HG03432 (cell line): ENCODE data around the gene EDNRA.
A peak's percentile ranks its signal among the peaks of the same experiment; 100 is the strongest.

Experiments used
- ATAC-seq: cut with Tn5 transposase; IDR thresholded peaks from one replicate; pipeline ENCODE4 v1.9.1; 2021; ENCODE audit warnings: mild to moderate bottlenecking, moderate library complexity; ENCODE audit not compliant: unreplicated experiment

Gene EDNRA

GRCh38 chr4:147538711-147539110 lies 57.8 kb downstream of the EDNRA start:
- ATAC-seq: no peak

- ATAC-seq: no peak
Measured at GRCh38 chr4:147539959-147540358, 59.1 kb downstream of the EDNRA start.

GRCh38 chr4:147542229-147542990 lies 61.5 kb downstream of the EDNRA start:
- ATAC-seq: no peak

GRCh38 chr4:147543034-147543433 lies 62.1 kb downstream of the EDNRA start:
- ATAC-seq: no peak

- ATAC-seq: no peak
Measured at GRCh38 chr4:147546349-147546748, 65.5 kb downstream of the EDNRA start.

GRCh38 chr4:147547314-147548056 lies 66.6 kb downstream of the EDNRA start:
- peak; percentile 36 for ATAC-seq

GRCh38 chr4:147548256-147548655 lies 67.4 kb downstream of the EDNRA start:
- no peak for ATAC-seq

- ATAC-seq: peak; percentile 81
Measured at GRCh38 chr4:147550626-147551246, 69.8 kb downstream of the EDNRA start.

GRCh38 chr4:147560625-147561024 lies 79.7 kb downstream of the EDNRA start:
- ATAC-seq: no peak

GRCh38 chr4:147566762-147567161 lies 85.9 kb downstream of the EDNRA start:
- no peak for ATAC-seq

- no peak for ATAC-seq
Measured at GRCh38 chr4:147567276-147567675, 86.4 kb downstream of the EDNRA start.

- no peak for ATAC-seq
Measured at GRCh38 chr4:147570616-147571015, 89.7 kb downstream of the EDNRA start.

GRCh38 chr4:147571036-147571770 lies 90.3 kb downstream of the EDNRA start:
- ATAC-seq: no peak

- ATAC-seq: no peak
Measured at GRCh38 chr4:147576084-147576483, 95.2 kb downstream of the EDNRA start.

GRCh38 chr4:147578051-147578476 lies 97.2 kb downstream of the EDNRA start:
- ATAC-seq: peak; percentile 43

- ATAC-seq: no peak
Measured at GRCh38 chr4:147578593-147578992, 97.7 kb downstream of the EDNRA start.

- no peak for ATAC-seq
Measured at GRCh38 chr4:147580396-147580795, 99.5 kb downstream of the EDNRA start.

GRCh38 chr4:147581606-147582350 lies 100.9 kb downstream of the EDNRA start:
- no peak for ATAC-seq

- no peak for ATAC-seq
Measured at GRCh38 chr4:147582386-147583060, 101.6 kb downstream of the EDNRA start.

GRCh38 chr4:147583876-147584275 lies 103.0 kb downstream of the EDNRA start:
- ATAC-seq: no peak
